ENCODE measurements around the gene SUPT4H1.
A peak's percentile ranks its signal among the peaks of the same experiment; 100 is the strongest.

SUPT4H1 gene

DNA sequence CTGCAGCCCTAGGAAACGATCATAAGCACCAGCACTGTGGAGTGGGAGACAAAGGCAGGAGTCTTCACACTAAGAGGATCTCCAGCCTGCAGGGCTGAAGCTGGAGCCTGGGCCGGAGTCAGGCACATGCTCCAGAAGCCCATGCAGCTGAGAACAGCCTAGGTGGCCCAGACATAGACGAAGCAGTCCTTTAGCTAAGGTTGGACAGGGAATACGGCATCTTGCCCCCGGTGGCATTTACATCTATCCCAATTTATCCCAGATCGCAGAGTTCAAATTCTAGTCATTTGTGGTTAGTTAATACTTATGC lies 37.3 kb downstream of the SUPT4H1 start:
- no peak overlapping the region for H3K4me2 ChIP-seq (ENCODE audit: insufficient read depth, low read length)
- H3K27ac ChIP-seq (ENCODE audit: low read length), result no peak overlapping the region
- no peaks in the 10 kb centered on the region for H3K27me3 ChIP-seq (ENCODE audit: insufficient read depth, low read length, poor library complexity)
- peak; percentile 3 for DNase-seq
- no peaks in the 10 kb centered on the region for H4K20me1 ChIP-seq (ENCODE audit: insufficient read depth, low read length)
- no peak overlapping the region for H2AFZ ChIP-seq (ENCODE audit: low read depth, low read length)
- H3K9me3 ChIP-seq (ENCODE audit: insufficient read depth, low read length, severe bottlenecking), result no peaks in the 10 kb centered on the region
- no peaks in the 10 kb centered on the region for H3K4me1 ChIP-seq (ENCODE audit: insufficient read depth, low read length)
- peaks cover 2% of the 10 kb centered on the region; the same call in 1 of the 2 replicates for H3K36me3 ChIP-seq (ENCODE audit: insufficient read depth, low read length)
- TF ChIP-seq, protein P1, sequence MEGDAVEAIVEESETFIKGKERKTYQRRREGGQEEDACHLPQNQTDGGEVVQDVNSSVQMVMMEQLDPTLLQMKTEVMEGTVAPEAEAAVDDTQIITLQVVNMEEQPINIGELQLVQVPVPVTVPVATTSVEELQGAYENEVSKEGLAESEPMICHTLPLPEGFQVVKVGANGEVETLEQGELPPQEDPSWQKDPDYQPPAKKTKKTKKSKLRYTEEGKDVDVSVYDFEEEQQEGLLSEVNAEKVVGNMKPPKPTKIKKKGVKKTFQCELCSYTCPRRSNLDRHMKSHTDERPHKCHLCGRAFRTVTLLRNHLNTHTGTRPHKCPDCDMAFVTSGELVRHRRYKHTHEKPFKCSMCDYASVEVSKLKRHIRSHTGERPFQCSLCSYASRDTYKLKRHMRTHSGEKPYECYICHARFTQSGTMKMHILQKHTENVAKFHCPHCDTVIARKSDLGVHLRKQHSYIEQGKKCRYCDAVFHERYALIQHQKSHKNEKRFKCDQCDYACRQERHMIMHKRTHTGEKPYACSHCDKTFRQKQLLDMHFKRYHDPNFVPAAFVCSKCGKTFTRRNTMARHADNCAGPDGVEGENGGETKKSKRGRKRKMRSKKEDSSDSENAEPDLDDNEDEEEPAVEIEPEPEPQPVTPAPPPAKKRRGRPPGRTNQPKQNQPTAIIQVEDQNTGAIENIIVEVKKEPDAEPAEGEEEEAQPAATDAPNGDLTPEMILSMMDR (IDR thresholded peaks at IDR 0.05; ENCODE audit: borderline replicate concordance, extremely low read depth, low read length, poor library complexity, severe bottlenecking), result no peak
- TF ChIP-seq EZH2 (IDR thresholded peaks at IDR 0.05; ENCODE audit: borderline replicate concordance, low read depth, low read length, severe bottlenecking), result no peak
- H3K9ac ChIP-seq (ENCODE audit: low read depth, low read length), result no peak overlapping the region
- no peak overlapping the region for H3K4me3 ChIP-seq (ENCODE audit: low read depth in 1 of 2, low read length in 2 of 2)
- ATAC-seq (ENCODE audit: insufficient read depth, low read depth), result no peak
- no peaks in the 10 kb centered on the region for H3K79me2 ChIP-seq (ENCODE audit: insufficient read depth, low read length)

DNA sequence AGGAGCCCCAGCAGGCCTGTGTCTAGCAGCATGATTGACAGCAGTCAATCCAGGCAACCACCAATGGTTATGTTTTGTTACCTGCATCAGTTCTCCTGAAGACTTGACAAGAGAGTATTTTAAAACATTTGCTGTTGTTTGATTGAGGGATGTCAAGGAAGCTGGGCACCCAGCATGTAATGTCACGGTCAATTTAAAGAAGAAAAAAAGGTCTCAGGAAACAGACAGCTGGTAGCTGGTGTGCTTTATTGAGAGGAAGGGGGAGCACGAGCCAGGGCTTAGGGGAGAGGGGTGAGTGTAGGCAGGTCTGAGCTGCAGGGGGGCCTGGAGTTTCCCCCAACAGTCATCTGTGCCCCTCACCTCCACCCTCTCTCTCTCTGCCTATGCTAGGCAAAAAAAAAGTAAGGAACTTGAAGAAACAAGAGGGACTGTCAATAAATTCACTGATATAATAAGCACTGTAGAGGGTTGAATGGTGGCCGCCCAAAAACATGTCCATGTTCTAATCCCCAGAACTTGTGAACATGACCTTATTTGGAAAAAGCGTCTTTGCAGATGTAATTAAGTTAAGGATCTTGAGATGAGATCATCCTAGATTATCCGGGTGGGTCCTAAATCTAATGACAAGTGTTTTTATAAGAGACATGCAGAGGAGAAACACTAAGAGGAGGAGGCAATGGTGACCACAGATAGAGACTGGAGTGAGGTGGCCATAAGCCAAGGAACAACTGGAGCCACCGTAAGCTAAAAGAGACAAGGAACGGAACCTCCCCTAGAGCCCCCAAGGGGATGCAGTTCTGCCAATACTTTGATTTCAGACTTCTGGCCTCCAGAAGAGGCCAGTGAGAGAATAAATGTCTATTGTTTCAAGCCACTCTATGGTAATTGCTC lies 37.9 kb downstream of the SUPT4H1 start:
- H3K36me3 ChIP-seq (ENCODE audit: insufficient read depth, low read length), result peaks cover 2% of the 10 kb centered on the region; the same call in 1 of the 2 replicates
- H3K4me1 ChIP-seq (ENCODE audit: insufficient read depth, low read length), result no peaks in the 10 kb centered on the region
- no peak overlapping the region for H2AFZ ChIP-seq (ENCODE audit: low read depth, low read length)
- no peak overlapping the region for H3K4me3 ChIP-seq (ENCODE audit: low read depth in 1 of 2, low read length in 2 of 2)
- no peak overlapping the region for H3K27ac ChIP-seq (ENCODE audit: low read length)
- H3K79me2 ChIP-seq (ENCODE audit: insufficient read depth, low read length), result no peaks in the 10 kb centered on the region
- no peaks in the 10 kb centered on the region for H3K9me3 ChIP-seq (ENCODE audit: insufficient read depth, low read length, severe bottlenecking)
- no peak for TF ChIP-seq EZH2 (IDR thresholded peaks at IDR 0.05; ENCODE audit: borderline replicate concordance, low read depth, low read length, severe bottlenecking)
- TF ChIP-seq, protein P1 (IDR thresholded peaks at IDR 0.05; ENCODE audit: borderline replicate concordance, extremely low read depth, low read length, poor library complexity, severe bottlenecking), result no peak
- H3K4me2 ChIP-seq (ENCODE audit: insufficient read depth, low read length), result no peak overlapping the region
- H3K9ac ChIP-seq (ENCODE audit: low read depth, low read length), result no peak overlapping the region
- H4K20me1 ChIP-seq (ENCODE audit: insufficient read depth, low read length), result peaks cover 3% of the 10 kb centered on the region; the same call in 1 of the 2 replicates
- no peak for ATAC-seq (ENCODE audit: insufficient read depth, low read depth)
- peak; percentile 2 for DNase-seq
- no peaks in the 10 kb centered on the region for H3K27me3 ChIP-seq (ENCODE audit: insufficient read depth, low read length, poor library complexity)

DNA sequence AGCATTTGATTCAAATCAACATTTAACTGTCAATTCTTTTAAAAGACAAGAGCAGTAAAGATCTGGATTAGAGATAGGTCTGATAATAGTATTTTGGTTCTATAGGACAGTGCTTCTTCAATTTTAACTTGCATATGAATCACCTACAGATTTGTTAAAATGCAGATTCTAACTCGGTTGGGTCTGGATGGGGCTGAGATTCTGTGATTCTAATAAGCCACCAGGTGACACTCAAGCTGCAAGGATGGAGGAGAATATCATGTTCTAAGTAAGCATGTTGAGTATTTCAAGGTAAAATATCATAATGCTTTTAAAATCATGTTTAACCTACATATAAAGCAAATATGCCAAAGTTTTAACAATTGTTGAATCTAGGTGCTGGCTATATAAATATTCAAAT lies 39.2 kb downstream of the SUPT4H1 start:
- Histone ChIP-seq H3K27me3 (ENCODE audit: insufficient read depth, low read length, poor library complexity) (no peaks in the 10 kb centered on the region), H3K9me3 (ENCODE audit: insufficient read depth, low read length, severe bottlenecking) (no peaks in the 10 kb centered on the region), H4K20me1 (ENCODE audit: insufficient read depth, low read length) (peaks cover 6% of the 10 kb centered on the region; the same call in 1 of the 2 replicates), H3K9ac (ENCODE audit: low read depth, low read length) (no peak overlapping the region), H3K27ac (ENCODE audit: low read length) (no peak overlapping the region), H3K36me3 (ENCODE audit: insufficient read depth, low read length) (peaks cover 3% of the 10 kb centered on the region; the same call in 1 of the 2 replicates), H3K4me3 (ENCODE audit: low read depth in 1 of 2, low read length in 2 of 2) (no peak overlapping the region), H3K4me2 (ENCODE audit: insufficient read depth, low read length) (no peak overlapping the region), H3K4me1 (ENCODE audit: insufficient read depth, low read length) (no peaks in the 10 kb centered on the region), H3K79me2 (ENCODE audit: insufficient read depth, low read length) (no peaks in the 10 kb centered on the region), H2AFZ (ENCODE audit: low read depth, low read length) (no peak overlapping the region)
- ATAC-seq (ENCODE audit: insufficient read depth, low read depth) (no peak), DNase-seq (no peak)
- no peak for TF ChIP-seq EZH2 (IDR thresholded peaks at IDR 0.05; ENCODE audit: borderline replicate concordance, low read depth, low read length, severe bottlenecking)
- TF ChIP-seq, protein P1 (IDR thresholded peaks at IDR 0.05; ENCODE audit: borderline replicate concordance, extremely low read depth, low read length, poor library complexity, severe bottlenecking), result no peak
